GM19452 (cell line): ENCODE data around the gene PLEKHA6.

ENCODE experiments used
- ATAC-seq: cut with Tn5 transposase; IDR thresholded peaks from one replicate; pipeline ENCODE4 v1.9.1; 2021; ENCODE audit not compliant: unreplicated experiment

Gene PLEKHA6, protein sequence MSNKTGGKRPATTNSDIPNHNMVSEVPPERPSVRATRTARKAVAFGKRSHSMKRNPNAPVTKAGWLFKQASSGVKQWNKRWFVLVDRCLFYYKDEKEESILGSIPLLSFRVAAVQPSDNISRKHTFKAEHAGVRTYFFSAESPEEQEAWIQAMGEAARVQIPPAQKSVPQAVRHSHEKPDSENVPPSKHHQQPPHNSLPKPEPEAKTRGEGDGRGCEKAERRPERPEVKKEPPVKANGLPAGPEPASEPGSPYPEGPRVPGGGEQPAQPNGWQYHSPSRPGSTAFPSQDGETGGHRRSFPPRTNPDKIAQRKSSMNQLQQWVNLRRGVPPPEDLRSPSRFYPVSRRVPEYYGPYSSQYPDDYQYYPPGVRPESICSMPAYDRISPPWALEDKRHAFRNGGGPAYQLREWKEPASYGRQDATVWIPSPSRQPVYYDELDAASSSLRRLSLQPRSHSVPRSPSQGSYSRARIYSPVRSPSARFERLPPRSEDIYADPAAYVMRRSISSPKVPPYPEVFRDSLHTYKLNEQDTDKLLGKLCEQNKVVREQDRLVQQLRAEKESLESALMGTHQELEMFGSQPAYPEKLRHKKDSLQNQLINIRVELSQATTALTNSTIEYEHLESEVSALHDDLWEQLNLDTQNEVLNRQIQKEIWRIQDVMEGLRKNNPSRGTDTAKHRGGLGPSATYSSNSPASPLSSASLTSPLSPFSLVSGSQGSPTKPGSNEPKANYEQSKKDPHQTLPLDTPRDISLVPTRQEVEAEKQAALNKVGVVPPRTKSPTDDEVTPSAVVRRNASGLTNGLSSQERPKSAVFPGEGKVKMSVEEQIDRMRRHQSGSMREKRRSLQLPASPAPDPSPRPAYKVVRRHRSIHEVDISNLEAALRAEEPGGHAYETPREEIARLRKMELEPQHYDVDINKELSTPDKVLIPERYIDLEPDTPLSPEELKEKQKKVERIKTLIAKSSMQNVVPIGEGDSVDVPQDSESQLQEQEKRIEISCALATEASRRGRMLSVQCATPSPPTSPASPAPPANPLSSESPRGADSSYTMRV

GRCh38 chr1:204359474-204360255, at the start of gene PLEKHA6:
Gene PLEKHA6 (minus strand): TSS chr1:204359929. CDS start chr1:204273727, 86,202 bp downstream.
- ATAC-seq: no peak

- no peak for ATAC-seq
Measured at GRCh38 chr1:204409123-204409522, 49.4 kb upstream of the PLEKHA6 start.

- no peak for ATAC-seq
Measured at GRCh38 chr1:204408602-204409001, 48.9 kb upstream of the PLEKHA6 start.

DNA sequence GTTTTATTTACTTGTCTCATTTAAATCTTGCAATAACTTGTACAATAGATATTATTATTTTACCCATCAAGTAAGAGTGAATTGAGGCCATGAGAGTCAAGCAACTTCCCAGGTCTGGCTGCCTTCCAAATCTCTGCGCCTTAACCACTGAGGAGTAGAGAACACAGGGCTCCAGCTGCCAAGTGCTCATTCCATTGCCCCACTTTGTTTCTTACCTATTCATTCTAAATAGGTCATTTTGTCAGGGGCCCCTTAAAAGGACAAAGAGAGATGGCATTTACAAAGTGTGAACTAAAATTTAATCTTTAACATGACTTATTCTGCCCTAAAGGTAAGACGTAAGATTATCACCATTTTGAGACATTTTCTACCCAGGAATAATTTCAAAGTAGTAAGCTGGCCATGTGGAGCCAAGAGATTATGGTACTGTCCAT, 48.4 kb upstream of the PLEKHA6 start:
- no peak for ATAC-seq

- ATAC-seq: no peak
Measured at GRCh38 chr1:204407295-204407971, 47.7 kb upstream of the PLEKHA6 start.

DNA sequence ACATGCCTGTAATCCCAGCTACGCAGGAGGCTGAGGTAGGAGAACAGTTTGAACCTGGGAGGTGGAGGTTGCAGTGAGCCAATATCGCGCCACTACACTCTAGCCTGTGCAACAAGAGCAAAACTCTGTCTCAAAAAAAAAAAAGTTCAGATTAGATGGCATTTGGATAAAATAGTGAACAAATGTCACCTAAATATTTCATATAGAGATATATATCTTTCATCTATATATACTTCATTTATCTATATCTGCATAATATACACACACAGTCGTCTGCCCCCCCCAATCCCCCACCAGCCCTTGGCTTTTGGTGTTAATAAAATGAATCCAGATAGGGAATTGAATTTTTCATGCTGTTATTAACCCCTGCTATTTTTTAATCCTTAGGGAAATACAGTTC, 46.9 kb upstream of the PLEKHA6 start:
- ATAC-seq: no peak

DNA sequence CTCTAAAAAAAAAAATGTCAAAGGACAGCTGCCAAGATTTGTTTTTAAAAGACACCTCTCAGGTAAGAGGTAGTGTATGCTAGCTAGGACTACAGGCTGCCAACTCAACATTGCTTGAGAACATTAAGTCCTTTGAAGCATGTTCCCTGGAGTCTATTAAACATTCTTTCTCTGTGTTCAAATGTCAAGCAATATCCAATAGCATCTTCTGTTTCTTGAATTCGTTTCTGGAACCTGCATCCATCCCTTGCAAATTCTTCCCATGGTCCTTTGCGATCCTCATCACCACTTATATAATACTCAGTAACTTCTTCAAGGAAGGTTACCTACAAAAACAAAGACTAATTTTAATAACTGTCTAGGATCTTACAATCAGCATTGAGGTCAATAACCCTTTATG, 46.3 kb upstream of the PLEKHA6 start:
- no peak for ATAC-seq

- ATAC-seq: no peak
Measured at GRCh38 chr1:204404629-204405028, 44.9 kb upstream of the PLEKHA6 start.

- ATAC-seq: no peak
Measured at GRCh38 chr1:204402391-204402790, 42.7 kb upstream of the PLEKHA6 start.

- no peak for ATAC-seq
Measured at GRCh38 chr1:204401730-204402129, 42.0 kb upstream of the PLEKHA6 start.

DNA sequence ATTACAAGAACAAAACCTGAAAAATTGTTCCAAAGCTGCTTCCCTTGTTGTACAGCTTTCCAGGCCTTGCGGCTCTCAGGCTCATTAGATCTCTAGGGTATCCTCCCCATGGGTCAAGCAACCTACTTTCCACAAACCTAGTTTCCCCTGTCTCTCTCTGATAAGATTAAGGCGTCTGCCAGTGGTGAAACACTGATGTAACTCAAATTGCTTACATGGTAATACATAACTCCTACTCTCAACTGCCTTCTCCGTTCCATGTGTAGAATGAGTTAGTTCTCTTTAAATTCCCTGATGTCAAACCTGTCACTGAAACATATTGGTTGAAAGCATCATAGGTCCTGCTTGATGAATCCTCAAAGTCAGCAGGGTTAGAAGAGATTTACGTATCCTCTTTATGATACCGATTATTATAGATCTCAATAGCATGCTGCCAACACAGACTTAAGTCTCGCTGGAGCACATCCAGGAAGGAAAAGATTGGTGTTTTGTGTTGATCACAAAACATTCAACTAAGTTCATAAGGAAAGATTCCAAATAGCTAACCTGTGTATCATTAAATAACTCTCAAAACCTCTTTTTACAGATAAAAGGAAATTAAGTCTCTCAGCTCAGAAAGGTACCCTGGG, 41.3 kb upstream of the PLEKHA6 start:
- ATAC-seq: no peak

DNA sequence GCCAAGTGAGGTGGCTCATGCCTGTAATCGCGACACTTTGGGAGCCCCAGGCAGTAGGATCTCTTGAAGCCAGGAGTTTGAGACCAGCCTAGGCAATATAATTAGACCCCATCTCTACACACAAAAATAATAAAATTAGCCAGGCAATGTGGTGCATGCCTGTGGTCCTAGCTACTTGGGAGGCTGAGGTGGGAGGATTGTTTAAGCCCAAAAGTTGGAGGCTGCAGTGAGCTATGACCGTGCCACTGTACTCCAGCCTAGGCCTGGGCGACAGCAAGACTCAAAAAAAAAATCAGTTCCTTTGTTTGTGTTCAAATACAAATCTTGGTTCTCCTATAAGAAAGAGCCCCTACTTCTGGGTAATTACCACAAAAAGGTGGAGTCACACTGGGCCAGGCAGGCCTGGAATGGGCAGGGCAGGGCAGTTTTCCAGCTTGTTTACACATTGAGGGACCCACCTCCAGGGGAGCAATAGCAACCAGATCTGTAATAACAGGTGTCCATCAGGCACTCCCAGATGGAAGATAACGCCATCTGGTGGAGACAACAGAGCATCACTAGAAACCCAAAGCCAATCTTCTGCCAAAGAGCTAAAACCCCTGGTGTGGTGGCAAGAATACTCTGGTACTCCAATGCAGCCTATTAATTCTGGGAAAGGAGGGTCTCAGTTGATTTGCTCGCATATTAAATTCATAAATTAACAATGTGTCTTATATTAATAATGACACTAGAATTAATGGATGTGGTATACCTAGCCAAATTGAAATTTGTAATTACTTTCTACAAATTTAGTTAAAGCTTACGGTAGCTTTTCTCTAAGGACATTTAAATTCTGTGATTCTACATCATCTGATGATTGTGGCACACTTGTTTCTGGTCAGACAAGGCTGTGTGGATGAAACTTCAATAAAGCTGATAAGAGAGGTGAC, 38.7 kb upstream of the PLEKHA6 start:
- no peak for ATAC-seq

GRCh38 chr1:204396015-204396583, 36.4 kb upstream of the PLEKHA6 start:
- no peak for ATAC-seq

GRCh38 chr1:204391629-204392028, 31.9 kb upstream of the PLEKHA6 start:
- ATAC-seq: no peak

- ATAC-seq: no peak
Measured at GRCh38 chr1:204390751-204391466, 31.2 kb upstream of the PLEKHA6 start.

GRCh38 chr1:204385727-204386126, 26.0 kb upstream of the PLEKHA6 start:
- ATAC-seq: no peak

GRCh38 chr1:204384636-204385352, 25.1 kb upstream of the PLEKHA6 start:
- no peak for ATAC-seq
